Measurements from ENCODE around the gene LTO1.

DNA sequence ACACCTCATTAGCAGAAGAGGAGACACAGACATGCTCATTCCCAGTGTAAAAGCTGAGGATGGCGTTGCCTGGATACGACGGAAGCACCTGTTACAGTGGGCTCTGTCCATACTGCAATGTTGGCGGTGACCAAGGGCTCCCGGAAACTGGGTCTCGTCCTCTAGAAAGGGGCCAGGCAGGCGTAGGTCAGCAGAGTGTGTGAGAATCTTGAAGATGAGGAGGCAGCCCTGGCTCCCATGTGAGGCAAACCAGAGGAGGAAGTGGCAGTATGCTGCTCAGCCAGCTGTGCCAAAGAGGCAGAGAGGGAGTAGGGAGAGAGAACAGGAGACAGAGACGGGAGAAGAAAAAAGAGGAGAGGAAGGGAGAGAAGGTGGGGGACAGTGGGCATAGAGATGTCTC, 10.3 kb downstream of the LTO1 start:
- no peak for TF ChIP-seq MYC (CRISPR knock-in tag; IDR thresholded peaks at IDR 0.05; ENCODE audit: borderline replicate concordance)
- TF ChIP-seq, protein P1, sequence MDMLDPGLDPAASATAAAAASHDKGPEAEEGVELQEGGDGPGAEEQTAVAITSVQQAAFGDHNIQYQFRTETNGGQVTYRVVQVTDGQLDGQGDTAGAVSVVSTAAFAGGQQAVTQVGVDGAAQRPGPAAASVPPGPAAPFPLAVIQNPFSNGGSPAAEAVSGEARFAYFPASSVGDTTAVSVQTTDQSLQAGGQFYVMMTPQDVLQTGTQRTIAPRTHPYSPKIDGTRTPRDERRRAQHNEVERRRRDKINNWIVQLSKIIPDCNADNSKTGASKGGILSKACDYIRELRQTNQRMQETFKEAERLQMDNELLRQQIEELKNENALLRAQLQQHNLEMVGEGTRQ (IDR thresholded peaks at IDR 0.05; ENCODE audit: low read depth, low read length), result no peak
- TF ChIP-seq, protein P1 (CRISPR knock-in tag; IDR thresholded peaks at IDR 0.05; ENCODE audit: borderline replicate concordance), result no peak
- no peak for TF ChIP-seq KAT8 (CRISPR knock-in tag; IDR thresholded peaks at IDR 0.05)
- TF ChIP-seq GABPB1 (CRISPR knock-in tag; IDR thresholded peaks at IDR 0.05), result no peak
- no peak for TF ChIP-seq KAT7 (CRISPR knock-in tag; IDR thresholded peaks at IDR 0.05; ENCODE audit: borderline replicate concordance)

Data from HepG2 (cell line).